Suppressor macrophage (primary cell): ENCODE measurements around the gene DESI2.

Source experiments
- DNase-seq, 4 experiments: peaks; one replicate each; pipeline ENCODE4 v3.0.0-alpha.2; 2020 to 2022
- total RNA-seq, 17 experiments: gene quantifications; one replicate each; lab custom pipeline; 2026; ENCODE audit warnings: mixed read lengths in 6 of 17, inconsistent platforms in 3 of 17; lab: John Stamatoyannopoulos, UW

DESI2 gene
- total RNA-seq, result 21.1 to 76.8 (median 50.6) reads per million in 17 experiments

- DNase-seq, result peak; percentile 99 to 100 (median 100)
These were observed at the start of gene DESI2 for GRCh38 chr1:244652623-244653438. DESI2 (plus strand) TSS chr1:244653126; CDS start chr1:244653314, 188 bp downstream.

GRCh38 chr1:244603498-244603897 is 49.4 kb upstream of the DESI2 start:
- peak; percentile 33 to 77 (median 52) for DNase-seq

- no peak for DNase-seq
These were observed 47.0 kb upstream of the DESI2 start for GRCh38 chr1:244605835-244606370.

GRCh38 chr1:244614113-244614836 is 38.7 kb upstream of the DESI2 start:
- DNase-seq, result no peak

- DNase-seq, result no peak
These were observed 38.0 kb upstream of the DESI2 start for GRCh38 chr1:244614879-244615278.

GRCh38 chr1:244615301-244615700 is 37.6 kb upstream of the DESI2 start:
- no peak for DNase-seq

GRCh38 chr1:244626709-244627108 is 26.2 kb upstream of the DESI2 start:
- DNase-seq, result no peak

- no peak for DNase-seq
These were observed 24.1 kb upstream of the DESI2 start for GRCh38 chr1:244628789-244629188.

GRCh38 chr1:244633140-244633539 is 19.8 kb upstream of the DESI2 start:
- DNase-seq, result no peak

- peak in 1 of 4 experiments; percentile 27 for DNase-seq
These were observed 18.4 kb upstream of the DESI2 start for GRCh38 chr1:244634546-244634945.

GRCh38 chr1:244636488-244637259 is 16.3 kb upstream of the DESI2 start:
- no peak for DNase-seq

GRCh38 chr1:244639561-244639960 is 13.4 kb upstream of the DESI2 start:
- no peak for DNase-seq

GRCh38 chr1:244640917-244641316 is 12.0 kb upstream of the DESI2 start:
- DNase-seq, result no peak

- DNase-seq, result no peak
These were observed 10.4 kb upstream of the DESI2 start for GRCh38 chr1:244642526-244642925.

- no peak for DNase-seq
These were observed 9.9 kb upstream of the DESI2 start for GRCh38 chr1:244642988-244643387.

GRCh38 chr1:244645414-244645813 is 7.5 kb upstream of the DESI2 start:
- DNase-seq, result no peak

GRCh38 chr1:244645890-244646289 is 7.0 kb upstream of the DESI2 start:
- no peak for DNase-seq

GRCh38 chr1:244647819-244648218 is 5.1 kb upstream of the DESI2 start:
- no peak for DNase-seq

- DNase-seq, result no peak
These were observed 837 bp upstream of the DESI2 start for GRCh38 chr1:244651956-244652622.

- peak; percentile 10 to 33 (median 25) for DNase-seq
These were observed 647 bp downstream of the DESI2 start for GRCh38 chr1:244653439-244654107.
